ENCODE results near the gene OR6K3.

DNA sequence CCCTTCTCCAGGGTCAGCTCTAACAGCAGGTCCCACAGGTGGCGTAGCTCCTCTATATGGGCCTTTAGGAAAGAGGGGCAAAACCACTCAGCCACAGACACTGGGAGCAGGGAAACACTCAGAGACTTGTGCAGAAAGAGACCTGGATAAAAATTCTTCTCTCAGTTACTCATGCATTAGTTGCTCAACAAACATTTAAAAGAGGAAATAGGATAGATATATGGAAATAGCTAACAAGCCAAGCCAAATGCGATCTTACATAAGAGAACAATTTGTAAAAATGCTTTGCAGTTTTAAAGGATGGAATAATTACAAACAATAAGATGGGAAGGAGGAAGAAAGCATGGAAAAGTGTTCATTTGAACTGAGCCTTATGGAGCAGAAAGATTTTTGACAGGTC is 38.9 kb downstream of the OR6K3 start:
- TF ChIP-seq TAF1 (IDR thresholded peaks at IDR 0.05; ENCODE audit: borderline replicate concordance, low read depth, low read length) (no peak), POLR2A (IDR thresholded peaks at IDR 0.05; ENCODE audit: low read depth, low read length) (no peak)

Measured in GM12892 (cell line).